NCI-H460 (cell line): ENCODE measurements around the gene GNAZ. TPM values are rescaled to one million over a fixed set of nuclear protein-coding genes. Genes with fewer than 3 reads are reported as not detected.
"Not testable (repeated sequence)": the region's sequence is repeated elsewhere in the genome, so short reads cannot be mapped to it uniquely, and the experiment has no call there.

Experiments used
- DNase-seq: peaks from one replicate; pipeline ENCODE4 v3.0.0-alpha.2; 2016; ENCODE audit warnings: low read depth; ENCODE audit errors: extremely low read depth
- total RNA-seq: library from RNA; depleted of rRNA; stranded (reverse); fragments of >200 nt; shearing (Covaris generic); gene quantifications from 2 replicates; pipeline ENCODE4 v1.2.3, GENCODE V29; 2014

The GNAZ gene
- total RNA-seq, 1 experiment from 2014 or later = 4.0 TPM

GRCh38 chr22:23042179-23042578 is 28.1 kb upstream of the GNAZ start:
- no peak for DNase-seq

- no peak for DNase-seq
Observed at GRCh38 chr22:23044570-23044969, 25.7 kb upstream of the GNAZ start.

GRCh38 chr22:23045461-23045860 is 24.9 kb upstream of the GNAZ start:
- no peak for DNase-seq

- no peak for DNase-seq
Observed at GRCh38 chr22:23047265-23047664, 23.1 kb upstream of the GNAZ start.

- DNase-seq = no peak
Observed at GRCh38 chr22:23047742-23048141, 22.6 kb upstream of the GNAZ start.

- not testable (repeated sequence) for DNase-seq
Observed at GRCh38 chr22:23050546-23050945, 19.8 kb upstream of the GNAZ start.

- no peak for DNase-seq
Observed at GRCh38 chr22:23053051-23053707, 17.1 kb upstream of the GNAZ start.

GRCh38 chr22:23053912-23054530 is 16.3 kb upstream of the GNAZ start:
- no peak for DNase-seq

GRCh38 chr22:23054531-23055257 is 15.6 kb upstream of the GNAZ start:
- DNase-seq = no peak

GRCh38 chr22:23055449-23056179 is 14.7 kb upstream of the GNAZ start:
- DNase-seq = no peak

- DNase-seq = no peak
Observed at GRCh38 chr22:23057331-23057730, 13.0 kb upstream of the GNAZ start.

- DNase-seq = no peak
Observed at GRCh38 chr22:23058063-23058462, 12.3 kb upstream of the GNAZ start.

GRCh38 chr22:23058481-23059283 is 11.6 kb upstream of the GNAZ start:
- no peak for DNase-seq

- DNase-seq = no peak
Observed at GRCh38 chr22:23059284-23059948, 10.9 kb upstream of the GNAZ start.

GRCh38 chr22:23060612-23061400 is 9.5 kb upstream of the GNAZ start:
- DNase-seq = no peak

- DNase-seq = no peak
Observed at GRCh38 chr22:23061471-23062280, 8.6 kb upstream of the GNAZ start.

- DNase-seq = no peak
Observed at GRCh38 chr22:23062616-23063538, 7.4 kb upstream of the GNAZ start.
